ENCODE data around the gene ABCA9.
A peak's percentile ranks its signal among the peaks of the same experiment; 100 is the strongest.
"Not testable (repeated sequence)": the region's sequence is repeated elsewhere in the genome, so short reads cannot be mapped to it uniquely, and the experiment has no call there.

ABCA9 gene

GRCh38 chr17:69018022-69018615, 42.6 kb downstream of the ABCA9 start:
- no peaks in the 10 kb centered on the region for H3K9me3 ChIP-seq (ENCODE audit: control insufficient read depth, insufficient read depth, low read length)
- H3K9ac ChIP-seq (ENCODE audit: low read depth, low read length) = no peak overlapping the region
- no peak overlapping the region for H3K27ac ChIP-seq (ENCODE audit: low read depth, low read length)
- no peak overlapping the region for H3K4me3 ChIP-seq (ENCODE audit: low read depth, low read length)
- no peaks in the 10 kb centered on the region for H3K36me3 ChIP-seq (ENCODE audit: control insufficient read depth, insufficient read depth, low read length)
- H3K27me3 ChIP-seq (ENCODE audit: control insufficient read depth, insufficient read depth, low read length) = no peaks in the 10 kb centered on the region
- H3K4me1 ChIP-seq (ENCODE audit: control insufficient read depth, insufficient read depth, low read length) = no peaks in the 10 kb centered on the region

- no peaks in the 10 kb centered on the region for H3K27me3 ChIP-seq (ENCODE audit: control insufficient read depth, insufficient read depth, low read length)
- no peak overlapping the region for H3K9ac ChIP-seq (ENCODE audit: low read depth, low read length)
- no peaks in the 10 kb centered on the region for H3K36me3 ChIP-seq (ENCODE audit: control insufficient read depth, insufficient read depth, low read length)
- no peaks in the 10 kb centered on the region for H3K4me1 ChIP-seq (ENCODE audit: control insufficient read depth, insufficient read depth, low read length)
- no peak overlapping the region for H3K27ac ChIP-seq (ENCODE audit: low read depth, low read length)
- H3K4me3 ChIP-seq (ENCODE audit: low read depth, low read length) = no peak overlapping the region
- H3K9me3 ChIP-seq (ENCODE audit: control insufficient read depth, insufficient read depth, low read length) = no peaks in the 10 kb centered on the region
These were observed 45.1 kb downstream of the ABCA9 start for GRCh38 chr17:69015631-69016030.

- Histone ChIP-seq H3K4me1 (ENCODE audit: control insufficient read depth, insufficient read depth, low read length) (no peaks in the 10 kb centered on the region), H3K27ac (ENCODE audit: low read depth, low read length) (no peak overlapping the region), H3K27me3 (ENCODE audit: control insufficient read depth, insufficient read depth, low read length) (no peaks in the 10 kb centered on the region), H3K9ac (ENCODE audit: low read depth, low read length) (no peak overlapping the region), H3K36me3 (ENCODE audit: control insufficient read depth, insufficient read depth, low read length) (no peaks in the 10 kb centered on the region), H3K4me3 (ENCODE audit: low read depth, low read length) (no peak overlapping the region), H3K9me3 (ENCODE audit: control insufficient read depth, insufficient read depth, low read length) (no peaks in the 10 kb centered on the region)
These were observed 47.6 kb downstream of the ABCA9 start for GRCh38 chr17:69012895-69013805.

- H3K27me3 ChIP-seq (ENCODE audit: control insufficient read depth, insufficient read depth, low read length) = no peaks in the 10 kb centered on the region
- no peaks in the 10 kb centered on the region for H3K36me3 ChIP-seq (ENCODE audit: control insufficient read depth, insufficient read depth, low read length)
- H3K9ac ChIP-seq (ENCODE audit: low read depth, low read length) = no peak overlapping the region
- H3K4me3 ChIP-seq (ENCODE audit: low read depth, low read length) = no peak overlapping the region
- no peak overlapping the region for H3K27ac ChIP-seq (ENCODE audit: low read depth, low read length)
- H3K4me1 ChIP-seq (ENCODE audit: control insufficient read depth, insufficient read depth, low read length) = no peaks in the 10 kb centered on the region
- no peaks in the 10 kb centered on the region for H3K9me3 ChIP-seq (ENCODE audit: control insufficient read depth, insufficient read depth, low read length)
These were observed 50.8 kb downstream of the ABCA9 start for GRCh38 chr17:69009930-69010329.

- peak overlapping the region; percentile 25; the same call in 1 of the 2 replicates for H3K4me3 ChIP-seq (ENCODE audit: low read depth, low read length)
- not testable (repeated sequence) for H3K9me3 ChIP-seq (ENCODE audit: control insufficient read depth, insufficient read depth, low read length); H3K27me3 ChIP-seq (ENCODE audit: control insufficient read depth, insufficient read depth, low read length); H3K4me1 ChIP-seq (ENCODE audit: control insufficient read depth, insufficient read depth, low read length); H3K36me3 ChIP-seq (ENCODE audit: control insufficient read depth, insufficient read depth, low read length); H3K27ac ChIP-seq (ENCODE audit: low read depth, low read length); H3K9ac ChIP-seq (ENCODE audit: low read depth, low read length)
These were observed 56.0 kb downstream of the ABCA9 start for GRCh38 chr17:69004759-69005158.

- H3K9me3 ChIP-seq (ENCODE audit: control insufficient read depth, insufficient read depth, low read length); H3K4me3 ChIP-seq (ENCODE audit: low read depth, low read length); H3K4me1 ChIP-seq (ENCODE audit: control insufficient read depth, insufficient read depth, low read length); H3K9ac ChIP-seq (ENCODE audit: low read depth, low read length); H3K36me3 ChIP-seq (ENCODE audit: control insufficient read depth, insufficient read depth, low read length); H3K27me3 ChIP-seq (ENCODE audit: control insufficient read depth, insufficient read depth, low read length); H3K27ac ChIP-seq (ENCODE audit: low read depth, low read length): not testable (repeated sequence)
These were observed 61.0 kb downstream of the ABCA9 start for GRCh38 chr17:68999743-69000142.

GRCh38 chr17:68993112-68993511, 67.6 kb downstream of the ABCA9 start:
- H3K36me3 ChIP-seq (ENCODE audit: control insufficient read depth, insufficient read depth, low read length) = no peaks in the 10 kb centered on the region
- no peaks in the 10 kb centered on the region for H3K9me3 ChIP-seq (ENCODE audit: control insufficient read depth, insufficient read depth, low read length)
- H3K27ac ChIP-seq (ENCODE audit: low read depth, low read length) = no peak overlapping the region
- H3K27me3 ChIP-seq (ENCODE audit: control insufficient read depth, insufficient read depth, low read length) = no peaks in the 10 kb centered on the region
- H3K9ac ChIP-seq (ENCODE audit: low read depth, low read length) = no peak overlapping the region
- H3K4me1 ChIP-seq (ENCODE audit: control insufficient read depth, insufficient read depth, low read length) = peaks cover 6% of the 10 kb centered on the region
- H3K4me3 ChIP-seq (ENCODE audit: low read depth, low read length) = no peak overlapping the region

GRCh38 chr17:68987966-68988365, 72.8 kb downstream of the ABCA9 start:
- no peaks in the 10 kb centered on the region for H3K9me3 ChIP-seq (ENCODE audit: control insufficient read depth, insufficient read depth, low read length)
- no peaks in the 10 kb centered on the region for H3K36me3 ChIP-seq (ENCODE audit: control insufficient read depth, insufficient read depth, low read length)
- no peak overlapping the region for H3K9ac ChIP-seq (ENCODE audit: low read depth, low read length)
- H3K4me1 ChIP-seq (ENCODE audit: control insufficient read depth, insufficient read depth, low read length) = peaks cover 6% of the 10 kb centered on the region
- H3K4me3 ChIP-seq (ENCODE audit: low read depth, low read length) = no peak overlapping the region
- H3K27ac ChIP-seq (ENCODE audit: low read depth, low read length) = no peak overlapping the region
- no peaks in the 10 kb centered on the region for H3K27me3 ChIP-seq (ENCODE audit: control insufficient read depth, insufficient read depth, low read length)

- Histone ChIP-seq H3K36me3 (ENCODE audit: control insufficient read depth, insufficient read depth, low read length) (no peaks in the 10 kb centered on the region), H3K27me3 (ENCODE audit: control insufficient read depth, insufficient read depth, low read length) (no peaks in the 10 kb centered on the region), H3K4me3 (ENCODE audit: low read depth, low read length) (no peak overlapping the region)
These were observed 79.4 kb downstream of the ABCA9 start for GRCh38 chr17:68981288-68981687.

GRCh38 chr17:68973098-68973846, 87.5 kb downstream of the ABCA9 start:
- Histone ChIP-seq H3K36me3 (ENCODE audit: control insufficient read depth, insufficient read depth, low read length) (no peaks in the 10 kb centered on the region), H3K27ac (ENCODE audit: low read depth, low read length) (no peak overlapping the region), H3K9ac (ENCODE audit: low read depth, low read length) (no peak overlapping the region), H3K9me3 (ENCODE audit: control insufficient read depth, insufficient read depth, low read length) (no peaks in the 10 kb centered on the region), H3K4me1 (ENCODE audit: control insufficient read depth, insufficient read depth, low read length) (no peaks in the 10 kb centered on the region), H3K4me3 (ENCODE audit: low read depth, low read length) (no peak overlapping the region), H3K27me3 (ENCODE audit: control insufficient read depth, insufficient read depth, low read length) (no peaks in the 10 kb centered on the region)

More at GRCh38 chr17:68981288-68981687, 79.4 kb downstream of the ABCA9 start:
- no peaks in the 10 kb centered on the region for H3K9me3 ChIP-seq (ENCODE audit: control insufficient read depth, insufficient read depth, low read length)
- H3K4me1 ChIP-seq (ENCODE audit: control insufficient read depth, insufficient read depth, low read length) = no peaks in the 10 kb centered on the region
- H3K9ac ChIP-seq (ENCODE audit: low read depth, low read length) = no peak overlapping the region
- H3K27ac ChIP-seq (ENCODE audit: low read depth, low read length) = no peak overlapping the region
